ENCODE data around the gene PCDH9. TPM values are rescaled to one million over a fixed set of nuclear protein-coding genes. Genes with fewer than 3 reads are reported as not detected.

The PCDH9 gene
- total and polyA plus RNA-seq, 2 of the 4 experiments (the other 2 are of a cell fraction), result 2.2 to 10.2 TPM

DNA sequence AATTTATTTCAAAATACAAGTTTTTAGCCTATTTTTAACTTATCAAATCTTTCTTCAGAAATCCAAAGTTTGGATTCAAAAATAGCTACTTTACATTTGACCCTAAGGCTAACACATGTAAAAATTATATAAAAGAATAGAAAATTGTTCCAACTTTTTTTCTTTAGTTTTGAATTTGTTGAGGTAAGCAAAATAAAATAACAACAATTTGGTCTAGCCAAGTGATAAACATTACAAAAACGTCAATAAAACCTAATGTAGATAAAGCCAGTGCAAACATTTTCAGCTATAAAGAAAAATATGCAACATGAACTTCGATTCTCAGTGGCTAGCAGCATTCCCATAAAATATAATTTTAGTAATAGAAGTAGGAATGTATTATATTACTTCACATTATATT is 400.3 kb downstream of the PCDH9 start:
- Histone ChIP-seq H3K9me3 (ENCODE audit: control insufficient read depth, insufficient read depth, low read length) (no peaks in the 10 kb centered on the region), H2BK5ac (ENCODE audit: low read depth, low read length, poor library complexity, severe bottlenecking) (no peak overlapping the region), H3K4me2 (ENCODE audit: low read depth, low read length) (no peak overlapping the region), H2BK120ac (ENCODE audit: low read depth, low read length) (no peak overlapping the region), H4K20me1 (ENCODE audit: insufficient read depth, low read length) (no peaks in the 10 kb centered on the region), H3K27ac (ENCODE audit: insufficient read depth, low read length) (no peak overlapping the region), H3K56ac (ENCODE audit: extremely low read depth, insufficient read depth, low read length) (no peak overlapping the region), H3K4me3 (ENCODE audit: insufficient read depth, low read depth, low read length) (no peak overlapping the region), H3K23ac (ENCODE audit: low read depth, low read length) (no peak overlapping the region), H2AK9ac (replicated peaks; ENCODE audit: low read depth, low read length, poor library complexity) (no peak overlapping the region), H4K8ac (ENCODE audit: low read depth in 2 of 2, low read length in 2 of 2) (no peak overlapping the region), H3K79me1 (ENCODE audit: low read depth in 1 of 2, low read length in 2 of 2) (no peaks in the 10 kb centered on the region), H3K14ac (replicated peaks; ENCODE audit: low read depth, low read length) (no peak overlapping the region), H4K91ac (ENCODE audit: insufficient read depth, low read depth, low read length) (no peak overlapping the region), H3K18ac (ENCODE audit: low read depth, low read length) (no peak overlapping the region), H3K4me1 (ENCODE audit: control insufficient read depth, insufficient read depth, low read length) (no peaks in the 10 kb centered on the region), H3K27me3 (ENCODE audit: control insufficient read depth, insufficient read depth, low read length) (no peaks in the 10 kb centered on the region), H2AK5ac (ENCODE audit: low read depth, low read length) (no peak overlapping the region), H3K4ac (ENCODE audit: low read depth, low read length) (no peak overlapping the region), H4K5ac (ENCODE audit: low read depth, low read length) (no peak overlapping the region), H2AFZ (replicated peaks; ENCODE audit: low read length, poor library complexity) (no peak overlapping the region), H3K9me1 (ENCODE audit: insufficient read depth, low read length) (no peaks in the 10 kb centered on the region), H2BK20ac (ENCODE audit: low read depth, low read length) (no peak overlapping the region), H2BK15ac (ENCODE audit: low read depth, low read length) (no peak overlapping the region), H3K36me3 (ENCODE audit: control insufficient read depth, insufficient read depth, low read length) (no peaks in the 10 kb centered on the region), H3K9ac (ENCODE audit: low read depth, low read length) (no peak overlapping the region)
- no peak for ATAC-seq (ENCODE audit: low read depth)
- TF ChIP-seq MAFK (IDR thresholded peaks at IDR 0.05; ENCODE audit: low read depth, low read length), result peak; percentile 74
- no peak for TF ChIP-seq CEBPB (IDR thresholded peaks at IDR 0.05; ENCODE audit: low read depth, low read length)
- TF ChIP-seq SMC3 (IDR thresholded peaks at IDR 0.05; ENCODE audit: low read depth, low read length), result no peak
- in situ Hi-C loops (cut with MboI; ENCODE audit: low sequenced_read_pairs) (no loop called here), intact Hi-C loops (cut with micrococcal nuclease) (no loop called here), dilution Hi-C loops (cut with HindIII; ENCODE audit: low sequenced_read_pairs, unreplicated experiment) (no loop called here)
- POLR2A ChIA-PET (ENCODE audit: unreplicated experiment), result no interaction called here
- no CpG with 5 or more reads among the region's 2 CpGs for WGBS, 2 experiments (ENCODE audit: extremely low coverage in 2 of 2, insufficient read length in 1 of 2)
- CTCF ChIA-PET, result no interaction called here
- no TSS peak for BruUV-seq (replicated peaks)
- no peak for DNase-seq

All from IMR-90 (cell line).